LHCN-M2 (cell line): ENCODE data around the gene UBALD1. TPM values are rescaled to one million over a fixed set of nuclear protein-coding genes. Genes with fewer than 3 reads are reported as not detected.

Experiments
- total RNA-seq: library from RNA; depleted of rRNA; stranded (reverse); fragments of >200 nt; gene quantifications from 2 replicates; pipeline ENCODE4 v1.2.3, GENCODE V29; 2014; rRNA removed

Gene UBALD1
- total RNA-seq, 1 experiment from 2014 or later, result 7.7 TPM

Other genes starting within 250 kb of the UBALD1 start
- gene VASN, start 243.0 kb downstream of the UBALD1 start, total RNA-seq, result 7.1 and 12.5 TPM in 2 replicates
- 23.7 and 34.8 TPM in 2 replicates for gene CORO7, start 198.3 kb downstream of the UBALD1 start, total RNA-seq
- 64.2 and 69.4 TPM in 2 replicates for gene DNAJA3, start 189.0 kb downstream of the UBALD1 start, total RNA-seq
- gene NMRAL1, start 140.3 kb downstream of the UBALD1 start, total RNA-seq, result 27.6 and 40.7 TPM in 2 replicates
- 48.6 and 49.9 TPM in 2 replicates for gene HMOX2, start 138.5 kb downstream of the UBALD1 start, total RNA-seq
- 19.5 and 24.9 TPM in 2 replicates for gene CDIP1, start 76.1 kb downstream of the UBALD1 start, total RNA-seq
- gene C16orf96, start 58.5 kb downstream of the UBALD1 start, total RNA-seq, result 0.06 TPM in 1 of 2 replicates, not detected in the other
- gene MGRN1, start 9.9 kb upstream of the UBALD1 start, total RNA-seq, result 25.5 and 26.6 TPM in 2 replicates
- 38.9 and 40.4 TPM in 2 replicates for gene NUDT16L1, start 78.7 kb upstream of the UBALD1 start, total RNA-seq
- 14.4 and 17.9 TPM in 2 replicates for gene ANKS3, start 119.4 kb upstream of the UBALD1 start, total RNA-seq
- 0.06 and 0.98 TPM in 2 replicates for gene DNAAF8, start 119.6 kb upstream of the UBALD1 start, total RNA-seq
- gene ZNF500, start 152.3 kb upstream of the UBALD1 start, total RNA-seq, result 10.9 and 11.8 TPM in 2 replicates
- gene SEPTIN12, start 173.5 kb upstream of the UBALD1 start, total RNA-seq, result not detected in 2 replicates
- gene SMIM22, start 180.5 kb upstream of the UBALD1 start, total RNA-seq, result not detected in 2 replicates
- gene ROGDI, start 187.7 kb upstream of the UBALD1 start, total RNA-seq, result 17.8 and 25.8 TPM in 2 replicates
- 38.3 and 52.8 TPM in 2 replicates for gene GLYR1, start 232.4 kb upstream of the UBALD1 start, total RNA-seq
- 27.6 and 28.1 TPM in 2 replicates for gene UBN1, start 232.6 kb upstream of the UBALD1 start, total RNA-seq